Pancreas (tissue), 10 donors: Measurements from ENCODE around the gene SORBS2. TPM values are rescaled to one million over a fixed set of nuclear protein-coding genes. Genes with fewer than 3 reads are reported as not detected.

Experiments
- ATAC-seq, 4 donors: fragments of 200-7000 bp; cut with Tn5 transposase; one replicate each; pipeline versions ENCODE4 v1.8.0 to v1.9.1; 2020; ENCODE audit warnings: mild to moderate bottlenecking in 4 of 4, moderate library complexity in 4 of 4
- DNase-seq, 6 donors: peaks; one replicate each; pipeline ENCODE4 v3.0.0-alpha.2; 2020
- FAIRE-seq: peaks from 2 replicates; lab custom pipeline; 2012; peaks lifted over from hg19 to GRCh38; lab: Jason Lieb, UNC
- H3K27ac ChIP-seq, 4 donors: fragments of 200-600 bp; sonication (generic); 1 replicate in 3 of 4; 2 replicates in 1 of 4; pipeline versions ENCODE4 v1.5.0 to v1.8.0; 2020
- H3K27me3 ChIP-seq, 4 donors: fragments of 200-600 bp; one replicate each; pipeline ENCODE4 v1.8.0; 2021
- H3K36me3 ChIP-seq, 3 donors: fragments of 200-600 bp; sonication (generic) in 1 of 3; one replicate each; pipeline versions ENCODE4 v1.5.0 to v1.8.0; 2020 to 2021
- H3K4me1 ChIP-seq, 3 donors: fragments of 200-600 bp; one replicate each; pipeline ENCODE4 v1.8.0; 2021
- H3K4me3 ChIP-seq, 4 donors: fragments of 200-600 bp; sonication (generic) in 2 of 4; one replicate each; pipeline versions ENCODE4 v1.5.0 to v1.8.0; 2020 to 2021
- H3K9me3 ChIP-seq, 4 donors: fragments of 200-600 bp; one replicate each; pipeline ENCODE4 v1.8.0; 2021
- CTCF ChIP-seq, 4 donors: fragments of 200-600 bp; sonication (generic) in 3 of 4; IDR thresholded peaks; one replicate each; pipeline versions ENCODE4 v1.5.0 to v1.8.0; 2021; ENCODE audit warnings: antibody characterized with exemption in 4 of 4
- WGBS, 2 donors: extraction: QIAGEN DNeasy Blood & Tissue Kit; methylation state at CpG; one replicate each; pipeline ENCODE4 v1.1.7; 2013; 5-methylcytosine and 5-hydroxymethylcytosine counted together
- intact Hi-C, 3 donors: fragments of 100-400 bp; cut with DNase I; formaldehyde crosslinking; loops; one replicate each; pipeline versions ENCODE4 v1.11.1 to v1.14.2; 2022
- polyA plus RNA-seq, 2 donors: library from polyadenylated mRNA; stranded (reverse); fragments of 200-250 nt; gene quantifications; one replicate each; pipeline ENCODE4 v1.2.3, GENCODE V29; 2013
- total RNA-seq, 6 donors: library from RNA; stranded (reverse); fragmentation: NEBNext Ultra II Directional in 4 of 6; extraction: Animal tissue kit (Norgen Biotek cat#: 25700) in 4 of 6; gene quantifications; one replicate each; pipeline versions ENCODE4 v1.2.1 to v1.2.4, GENCODE V29; 2021 to 2023
- donor health status: healthy with polysubstance abuse.
- donor health status: DM: no; HTN: no; CAD: no; lungs with moderate emphysema.
- donor health status: DM: no; HTN: no; CAD: no.
- donor health status: control.
- donor health status: control.
- donor health status: Bipolar disorder and iron deficiency.
- donor health status: DM: yes; HTN: yes; CAD: no.
- donor health status: DM: no; HTN: no; CAD: no.
- donor health status: DM: no; HTN: no; CAD: no.
- donor health status: DM: yes; HTN: yes; CAD: no.

The SORBS2 gene
- total and polyA plus RNA-seq, 8 donors = 61.7 to 245 (median 140) TPM

GRCh38 chr4:185738038-185738552 lies 73.9 kb downstream of the SORBS2 start:
- no peak for ATAC-seq
- no peak for DNase-seq
- FAIRE-seq = no peak
- H3K36me3 ChIP-seq = peaks cover 0 to 6% (median 0%) of the 10 kb centered on the region in 3 donors
- H3K27ac ChIP-seq = peak overlapping the region in 2 of 4 donors; percentile 29 to 38
- H3K27me3 ChIP-seq = no peaks in the 10 kb centered on the region
- H3K4me3 ChIP-seq = no peak overlapping the region
- 50 to 54% methylated on average over 10 of the region's 10 CpGs for WGBS, 2 donors
- peaks cover 21 to 47% (median 28%) of the 10 kb centered on the region in 3 donors for H3K4me1 ChIP-seq
- no peak for TF ChIP-seq CTCF (IDR thresholded peaks at IDR 0.05)
- intact Hi-C loops = no loop called here
- no peaks in the 10 kb centered on the region for H3K9me3 ChIP-seq

DNA sequence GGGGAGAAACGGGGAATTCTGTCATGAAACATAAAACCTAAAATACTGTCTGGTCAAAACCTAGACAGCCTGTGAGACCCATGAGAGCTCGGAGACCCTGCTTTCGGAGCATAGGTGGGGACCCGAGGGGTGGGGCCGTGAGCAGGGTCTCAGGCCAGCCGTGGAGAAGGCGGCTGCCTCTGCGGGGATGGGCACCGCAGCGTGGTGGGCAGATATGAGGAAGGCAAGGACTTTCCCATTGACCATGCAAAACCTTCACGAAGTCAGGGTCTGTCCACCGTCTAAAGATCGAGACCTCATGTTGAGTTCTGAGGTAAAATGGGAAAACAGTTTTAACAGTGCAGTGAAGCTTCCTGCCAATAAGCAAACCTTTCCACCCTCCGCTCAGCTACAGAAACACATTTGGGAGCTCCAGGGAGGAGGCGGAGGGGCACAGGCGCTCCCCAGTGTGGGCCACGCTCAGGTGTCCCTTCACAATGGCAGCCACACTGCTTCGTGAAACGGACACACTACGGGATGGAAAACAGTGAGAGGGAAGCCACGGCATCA lies 74.4 kb downstream of the SORBS2 start:
- DNase-seq (no peak), ATAC-seq (no peak), FAIRE-seq (no peak)
- Histone ChIP-seq H3K4me1 (peaks cover 16 to 42% (median 22%) of the 10 kb centered on the region in 3 donors), H3K27me3 (no peaks in the 10 kb centered on the region), H3K4me3 (no peak overlapping the region), H3K9me3 (no peaks in the 10 kb centered on the region), H3K27ac (peak overlapping the region in 2 of 4 donors; percentile 38 to 53), H3K36me3 (peaks cover 0 to 6% (median under 1%) of the 10 kb centered on the region in 3 donors)
- intact Hi-C loops = no loop called here
- 82 to 86% methylated on average over 21 of the region's 21 CpGs for WGBS, 2 donors
- TF ChIP-seq CTCF (IDR thresholded peaks at IDR 0.05) = no peak

DNA sequence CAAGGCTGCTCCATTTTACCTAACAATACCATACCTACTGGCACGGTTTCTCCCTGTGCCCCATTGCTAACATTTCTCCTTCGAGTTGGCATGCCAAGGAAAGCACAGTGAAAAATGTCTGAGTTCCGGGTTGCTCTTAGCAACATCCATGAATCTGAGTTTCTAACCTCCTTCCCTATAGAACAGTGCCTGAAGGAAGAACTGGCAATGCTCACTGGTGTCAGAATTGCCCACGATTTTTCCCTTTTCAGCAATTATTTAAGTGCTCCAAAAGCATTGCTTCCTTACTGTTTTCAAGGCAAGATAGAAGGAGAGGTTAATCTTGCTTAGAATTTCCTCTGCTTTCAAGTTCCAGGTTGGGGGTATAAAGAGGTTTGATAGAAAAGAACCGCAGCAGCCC lies 75.1 kb downstream of the SORBS2 start:
- H3K4me3 ChIP-seq = no peak overlapping the region
- H3K27ac ChIP-seq = peak overlapping the region in 2 of 4 donors; percentile 38 to 53
- DNase-seq (no peak), ATAC-seq (no peak), FAIRE-seq (no peak)
- no peak for TF ChIP-seq CTCF (IDR thresholded peaks at IDR 0.05)
- WGBS, 2 donors = 58 to 59% methylated on average over 5 of the region's 5 CpGs
- intact Hi-C loops = no loop called here
- no peaks in the 10 kb centered on the region for H3K9me3 ChIP-seq
- H3K4me1 ChIP-seq = peaks cover 9 to 36% (median 21%) of the 10 kb centered on the region in 3 donors
- no peaks in the 10 kb centered on the region for H3K27me3 ChIP-seq
- peaks cover 0 to 6% (median 5%) of the 10 kb centered on the region in 3 donors for H3K36me3 ChIP-seq

- Histone ChIP-seq H3K36me3 (peaks cover 0 to 6% (median 5%) of the 10 kb centered on the region in 3 donors), H3K4me1 (peaks cover 8 to 36% (median 21%) of the 10 kb centered on the region in 3 donors), H3K27me3 (no peaks in the 10 kb centered on the region), H3K27ac (peak overlapping the region in 1 of 4 donors; percentile 53), H3K4me3 (no peak overlapping the region), H3K9me3 (no peaks in the 10 kb centered on the region)
- TF ChIP-seq CTCF (IDR thresholded peaks at IDR 0.05) = no peak
- WGBS, 2 donors = 68 to 76% methylated on average over 4 of the region's 4 CpGs
- peak in 1 of 6 donors; percentile 51 for DNase-seq
- intact Hi-C loops = no loop called here
- ATAC-seq = no peak
- no peak for FAIRE-seq
These were observed 76.1 kb downstream of the SORBS2 start for GRCh38 chr4:185735866-185736400.

GRCh38 chr4:185734930-185735329 lies 77.1 kb downstream of the SORBS2 start:
- no peaks in the 10 kb centered on the region for H3K9me3 ChIP-seq
- TF ChIP-seq CTCF (IDR thresholded peaks at IDR 0.05) = no peak
- peaks cover 8 to 33% (median 24%) of the 10 kb centered on the region in 3 donors for H3K4me1 ChIP-seq
- H3K4me3 ChIP-seq = no peak overlapping the region
- no peak overlapping the region for H3K27ac ChIP-seq
- ATAC-seq (no peak), FAIRE-seq (no peak), DNase-seq (no peak)
- H3K36me3 ChIP-seq = peaks cover 0 to 6% (median 5%) of the 10 kb centered on the region in 3 donors
- H3K27me3 ChIP-seq = no peaks in the 10 kb centered on the region
- WGBS, 2 donors = 66 to 70% methylated on average over 2 of the region's 2 CpGs
- intact Hi-C loops = no loop called here
